ENCODE results near the gene RIMS4. TPM values are rescaled to one million over a fixed set of nuclear protein-coding genes. Genes with fewer than 3 reads are reported as not detected.

RIMS4 gene
- polyA plus RNA-seq, 3 donors = not detected

DNA sequence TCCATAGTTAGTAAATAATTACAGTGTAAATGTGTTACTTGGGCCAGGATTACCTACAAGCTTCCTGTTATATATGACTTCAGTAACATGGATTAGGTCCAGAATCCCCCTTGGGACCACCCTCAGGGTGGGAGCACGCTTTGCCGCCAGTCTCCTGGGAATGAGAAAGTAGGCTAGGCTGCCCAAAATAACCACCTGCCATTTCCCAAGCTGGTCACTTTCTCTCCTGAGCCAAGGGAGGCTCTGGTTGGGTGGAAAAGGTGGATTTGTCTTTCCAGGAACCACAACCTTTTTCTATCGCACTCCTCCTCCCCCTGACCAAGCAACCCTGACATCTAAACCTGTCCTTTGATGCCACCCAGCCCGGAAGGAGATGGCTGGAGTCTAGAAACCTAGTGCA is 9.6 kb upstream of the RIMS4 start:
- DNase-seq = no peak
- Mint-ChIP-seq H3K4me3 (no peak overlapping the region), H3K27ac (no peak overlapping the region), H3K9me3 (peaks cover 0 to 2% (median 0%) of the 10 kb centered on the region in 7 donors), H3K36me3 (no peaks in the 10 kb centered on the region), H3K27me3 (ENCODE audit: low read depth in 3 of 3) (peaks cover 5 to 9% (median 8%) of the 10 kb centered on the region in 3 donors), H3K4me1 (no peaks in the 10 kb centered on the region)
- Histone ChIP-seq H3K36me3 (replicated peaks in 1 of 2; ENCODE audit: control insufficient read depth in 1 of 2, insufficient read depth in 2 of 2, low read length in 2 of 2) (no peaks in the 10 kb centered on the region), H3K9me3 (replicated peaks in 1 of 2; ENCODE audit: control insufficient read depth in 1 of 2, insufficient read depth in 1 of 2, low read length in 2 of 2) (no peaks in the 10 kb centered on the region), H3K9ac (ENCODE audit: insufficient read depth, low read length, poor library complexity, severe bottlenecking) (no peak overlapping the region), H3K27ac (ENCODE audit: low read depth in 1 of 2, low read length in 2 of 2) (no peak overlapping the region), H3K79me2 (ENCODE audit: insufficient read depth, low read length) (no peaks in the 10 kb centered on the region), H2AFZ (ENCODE audit: insufficient read depth, low read depth, low read length, poor library complexity, severe bottlenecking) (no peak overlapping the region), H4K20me1 (ENCODE audit: insufficient read depth, low read length) (no peaks in the 10 kb centered on the region), H3K4me2 (replicated peaks; ENCODE audit: extremely low read depth, low read length, poor library complexity, severe bottlenecking) (no peak overlapping the region), H3K4me3 (replicated peaks in 1 of 3; ENCODE audit: low read depth in 2 of 3, low read length in 3 of 3) (no peak overlapping the region), H3K27me3 (ENCODE audit: control insufficient read depth in 2 of 2, insufficient read depth in 2 of 2, low read length in 2 of 2) (peaks cover 0 to 2% of the 10 kb centered on the region in 2 donors), H3K4me1 (ENCODE audit: control insufficient read depth in 1 of 2, insufficient read depth in 2 of 2, low read length in 2 of 2) (no peaks in the 10 kb centered on the region)
- TF ChIP-seq CTCF (IDR thresholded peaks at IDR 0.05) = no peak
- WGBS (ENCODE audit: insufficient coverage) = no CpG with 5 or more reads among the region's 4 CpGs
- intact Hi-C loops (cut with micrococcal nuclease) = no loop called here

DNA sequence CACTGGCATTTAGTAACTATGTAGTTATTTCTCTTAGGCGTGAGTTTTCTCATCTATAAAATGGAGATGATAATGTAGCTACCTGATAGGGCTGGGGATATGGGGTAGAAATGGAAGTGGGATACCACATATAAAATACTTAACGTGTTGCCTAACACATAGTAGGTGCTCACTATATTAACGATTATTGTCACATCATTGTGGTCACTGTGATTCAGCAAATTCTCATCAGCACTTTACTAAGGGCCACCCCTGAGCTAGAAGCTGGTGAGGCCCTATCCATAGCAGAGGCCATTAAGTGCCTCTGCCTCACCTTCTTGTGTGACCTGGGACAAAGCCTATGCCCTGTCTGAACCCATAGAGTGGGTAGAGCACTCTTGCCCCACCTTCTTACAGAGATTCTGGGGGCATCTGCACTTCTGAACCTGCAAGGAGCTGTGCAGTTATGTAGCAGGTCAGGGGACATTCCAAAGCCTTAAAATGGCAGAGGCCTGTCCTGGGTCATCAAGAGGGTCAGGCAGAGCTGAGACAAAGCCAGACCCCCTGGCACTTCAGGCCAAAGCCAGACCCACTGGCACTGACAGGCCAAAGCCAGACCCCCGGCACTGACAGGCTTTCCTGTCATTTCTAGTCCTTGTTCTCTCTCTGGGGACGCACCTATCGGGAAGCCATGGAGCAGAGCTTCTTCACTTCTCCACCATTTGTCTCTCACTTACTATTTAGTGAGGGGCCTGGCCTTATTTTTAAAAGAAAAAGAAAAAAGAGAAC is 7.0 kb upstream of the RIMS4 start:
- DNase-seq = no peak
- H3K36me3 ChIP-seq (replicated peaks in 1 of 2; ENCODE audit: control insufficient read depth in 1 of 2, insufficient read depth in 2 of 2, low read length in 2 of 2) = no peaks in the 10 kb centered on the region
- H3K4me1 Mint-ChIP-seq = no peaks in the 10 kb centered on the region
- peaks cover 6 to 11% of the 10 kb centered on the region in 2 donors for H3K27me3 ChIP-seq (ENCODE audit: control insufficient read depth in 2 of 2, insufficient read depth in 2 of 2, low read length in 2 of 2)
- WGBS (ENCODE audit: insufficient coverage) = 60% methylated on average over 3 of the region's 6 CpGs
- no peaks in the 10 kb centered on the region for H4K20me1 ChIP-seq (ENCODE audit: insufficient read depth, low read length)
- peaks cover 0 to under 1% (median 0%) of the 10 kb centered on the region in 7 donors for H3K9me3 Mint-ChIP-seq
- H3K27ac ChIP-seq (ENCODE audit: low read depth in 1 of 2, low read length in 2 of 2) = no peak overlapping the region
- no peaks in the 10 kb centered on the region for H3K79me2 ChIP-seq (ENCODE audit: insufficient read depth, low read length)
- H3K4me2 ChIP-seq (replicated peaks; ENCODE audit: extremely low read depth, low read length, poor library complexity, severe bottlenecking) = no peak overlapping the region
- no peak overlapping the region for H3K27ac Mint-ChIP-seq
- no peaks in the 10 kb centered on the region for H3K36me3 Mint-ChIP-seq
- no peak overlapping the region for H2AFZ ChIP-seq (ENCODE audit: insufficient read depth, low read depth, low read length, poor library complexity, severe bottlenecking)
- no peak overlapping the region for H3K9ac ChIP-seq (ENCODE audit: insufficient read depth, low read length, poor library complexity, severe bottlenecking)
- intact Hi-C loops (cut with micrococcal nuclease) = no loop called here
- no peak overlapping the region for H3K4me3 Mint-ChIP-seq
- TF ChIP-seq CTCF (IDR thresholded peaks at IDR 0.05) = no peak
- peaks cover 0 to under 1% of the 10 kb centered on the region in 2 donors for H3K9me3 ChIP-seq (replicated peaks in 1 of 2; ENCODE audit: control insufficient read depth in 1 of 2, insufficient read depth in 1 of 2, low read length in 2 of 2)
- no peak overlapping the region for H3K4me3 ChIP-seq (replicated peaks in 1 of 3; ENCODE audit: low read depth in 2 of 3, low read length in 3 of 3)
- H3K27me3 Mint-ChIP-seq (ENCODE audit: low read depth in 3 of 3) = peaks cover 14 to 20% (median 18%) of the 10 kb centered on the region in 3 donors
- H3K4me1 ChIP-seq (ENCODE audit: control insufficient read depth in 1 of 2, insufficient read depth in 2 of 2, low read length in 2 of 2) = no peaks in the 10 kb centered on the region

Data from CD14-positive monocyte (primary cell).